Right lobe of liver (tissue), 4 donors: ENCODE data around the gene EVA1A.

Experiments
- CTCF ChIP-seq, 4 donors: fragments of 200-600 bp in 3 of 4; fragments of 450-650 bp in 1 of 4; IDR thresholded peaks; one replicate each; pipeline versions ENCODE4 v1.5.1 to v1.8.0; 2016 to 2022; ENCODE audit warnings: antibody characterized with exemption in 4 of 4, mild to moderate bottlenecking in 2 of 4
- POLR2A ChIP-seq: fragments of 450-650 bp; IDR thresholded peaks from one replicate; pipeline ENCODE4 v1.6.1; 2017; ENCODE audit warnings: antibody characterized with exemption, mild to moderate bottlenecking
- donor health status: DM: no; HTN: no; CAD: no.
- donor health status: DM: no; HTN: no; CAD: no.
- donor health status: DM: no; HTN: yes; CAD: no.

GRCh38 chr2:75524276-75524911 is 36.3 kb downstream of the EVA1A start:
- no peak for TF ChIP-seq CTCF (IDR thresholded peaks at IDR 0.05)
- TF ChIP-seq POLR2A = no peak
